Liver (tissue), 9 donors: ENCODE measurements around the gene OSBPL10. TPM values are rescaled to one million over a fixed set of nuclear protein-coding genes. Genes with fewer than 3 reads are reported as not detected.
A peak's percentile ranks its signal among the peaks of the same experiment; 100 is the strongest.

Experiments used
- DNase-seq: peaks from one replicate; pipeline ENCODE4 v3.0.0-alpha.2; 2017; ENCODE audit warnings: low spot score
- H3K27ac ChIP-seq, 2 donors: one replicate each; pipeline ENCODE4 v1.7.0; 2013; ENCODE audit warnings: inconsistent platforms in 2 of 2, low read length in 2 of 2, control low read depth in 1 of 2, low read depth in 1 of 2, mild to moderate bottlenecking in 1 of 2
- H3K27me3 ChIP-seq, 4 donors: one replicate each; pipeline versions ENCODE4 v1.6.1 to v1.7.0; 2013; ENCODE audit warnings: low read length in 3 of 4, inconsistent platforms in 1 of 4, mild to moderate bottlenecking in 1 of 4, moderate library complexity in 1 of 4; ENCODE audit not compliant: control insufficient read depth in 4 of 4, insufficient read depth in 4 of 4
- H3K36me3 ChIP-seq, 4 donors: one replicate each; pipeline versions ENCODE4 v1.6.1 to v1.7.0; 2013; ENCODE audit warnings: low read length in 3 of 4, mild to moderate bottlenecking in 3 of 4, low read depth in 1 of 4, moderate library complexity in 1 of 4; ENCODE audit not compliant: control insufficient read depth in 4 of 4, insufficient read depth in 3 of 4
- H3K4me1 ChIP-seq, 4 donors: one replicate each; pipeline versions ENCODE4 v1.6.1 to v1.7.0; 2013; ENCODE audit warnings: low read length in 3 of 4, mild to moderate bottlenecking in 3 of 4, moderate library complexity in 1 of 4; ENCODE audit not compliant: control insufficient read depth in 4 of 4, insufficient read depth in 4 of 4
- H3K4me3 ChIP-seq, 3 donors: one replicate each; pipeline versions ENCODE4 v1.6.1 to v1.7.0; 2013; ENCODE audit warnings: low read length in 3 of 3, control low read depth in 1 of 3, low read depth in 1 of 3, mild to moderate bottlenecking in 1 of 3
- H3K9ac ChIP-seq, 2 donors: one replicate each; pipeline ENCODE4 v1.7.0; 2013; ENCODE audit warnings: low read length in 2 of 2, mild to moderate bottlenecking in 2 of 2, moderate library complexity in 2 of 2, control low read depth in 1 of 2, low read depth in 1 of 2
- H3K9me3 ChIP-seq, 4 donors: one replicate each; pipeline versions ENCODE4 v1.6.1 to v1.7.0; 2013; ENCODE audit warnings: low read length in 3 of 4; ENCODE audit not compliant: control insufficient read depth in 4 of 4
- CTCF ChIP-seq: fragments of 150-350 bp; IDR thresholded peaks from 2 replicates; pipeline ENCODE4 v1.5.1; 2017; ENCODE audit warnings: improper control_type of control experiment, low read depth, low read length; ENCODE audit not compliant: missing input control
- EGR1 ChIP-seq, 2 donors: IDR thresholded peaks; 2 replicates each; pipeline ENCODE4 v1.6.1; 2016 to 2018; ENCODE audit warnings: antibody characterized with exemption in 2 of 2, low read depth in 2 of 2
- FOXA1 ChIP-seq: IDR thresholded peaks from 2 replicates; pipeline ENCODE4 v1.6.1; 2016; ENCODE audit warnings: antibody characterized with exemption
- FOXA2 ChIP-seq: IDR thresholded peaks from 2 replicates; pipeline ENCODE4 v1.6.1; 2016; ENCODE audit warnings: antibody characterized with exemption
- HNF4A ChIP-seq, 2 donors: conservative IDR thresholded peaks; 2 replicates each; pipeline ENCODE4 v1.6.1; 2016; ENCODE audit warnings: antibody characterized with exemption in 2 of 2, mild to moderate bottlenecking in 2 of 2
- HNF4G ChIP-seq: IDR thresholded peaks from 2 replicates; pipeline ENCODE4 v1.6.1; 2016; ENCODE audit warnings: antibody characterized with exemption
- JUND ChIP-seq, 2 donors: IDR thresholded peaks; 2 replicates each; pipeline ENCODE4 v1.6.1; 2016; ENCODE audit warnings: antibody characterized with exemption in 2 of 2
- NR2F2 ChIP-seq: IDR thresholded peaks from 2 replicates; pipeline ENCODE4 v1.6.1; 2016; ENCODE audit warnings: antibody characterized with exemption
- RAD21 ChIP-seq, 2 donors: IDR thresholded peaks; 2 replicates each; pipeline ENCODE4 v1.6.1; 2016; ENCODE audit warnings: antibody characterized with exemption in 2 of 2, mild to moderate bottlenecking in 2 of 2
- RXRA ChIP-seq, 2 donors: IDR thresholded peaks; 2 replicates each; pipeline ENCODE4 v1.6.1; 2017 to 2018; ENCODE audit warnings: antibody characterized with exemption in 2 of 2, mild to moderate bottlenecking in 1 of 2
- SP1 ChIP-seq: IDR thresholded peaks from 2 replicates; pipeline ENCODE4 v1.6.1; 2018; ENCODE audit warnings: antibody characterized with exemption, mild to moderate bottlenecking
- TAF1 ChIP-seq: conservative IDR thresholded peaks from 2 replicates; pipeline ENCODE4 v1.6.1; 2016; ENCODE audit warnings: antibody characterized with exemption, mild to moderate bottlenecking
- YY1 ChIP-seq: IDR thresholded peaks from 2 replicates; pipeline ENCODE4 v1.6.1; 2016; ENCODE audit warnings: antibody characterized with exemption, mild to moderate bottlenecking
- WGBS: extraction: QIAGEN DNeasy Blood & Tissue Kit; methylation state at CpG from one replicate; pipeline ENCODE4 v1.1.7; 2013; 5-methylcytosine and 5-hydroxymethylcytosine counted together
- polyA plus RNA-seq, 2 donors: library from polyadenylated mRNA; stranded (reverse) in 1 of 2; unstranded in 1 of 2; fragments of 200-250 nt in 1 of 2; fragments of >200 nt in 1 of 2; fragmentation: Nextera tagmentation in 1 of 2; extraction: Ambion mirVana in 1 of 2; gene quantifications; one replicate each; pipeline versions ENCODE4 v1.2.1 to v1.2.3, GENCODE V29; 2013 to 2015
- total RNA-seq, 2 donors: library from RNA; depleted of rRNA; stranded (reverse); fragments of >200 nt; gene quantifications; one replicate each; pipeline ENCODE4 v1.2.3, GENCODE V29; 2014
- TF ChIP-seq, protein P1 (sequence below): IDR thresholded peaks from 2 replicates; pipeline ENCODE4 v1.6.1; 2016; ENCODE audit warnings: antibody characterized with exemption
- TF ChIP-seq, protein P2 (sequence below): IDR thresholded peaks from 2 replicates; pipeline ENCODE4 v1.6.1; 2016; ENCODE audit warnings: antibody characterized with exemption
- TF ChIP-seq, protein P3 (sequence below): IDR thresholded peaks from 2 replicates; pipeline ENCODE4 v1.6.1; 2016; ENCODE audit warnings: antibody characterized with exemption
- TF ChIP-seq, protein P4 (sequence below): IDR thresholded peaks from 2 replicates; pipeline ENCODE4 v1.6.1; 2016; ENCODE audit warnings: antibody characterized with exemption, mild to moderate bottlenecking
- donor health status: healthy.
- donor health status: healthy.
- donor health status: healthy.
- donor health status: healthy.
- donor health status: healthy.

OSBPL10 gene
- total and polyA plus RNA-seq, 4 donors: 0.75 to 4.0 (median 1.7) TPM

- no peak for TF ChIP-seq EGR1 (IDR thresholded peaks at IDR 0.05; ENCODE audit: low read depth in 2 of 2)
Observed at GRCh38 chr3:32021748-32022147, 40.7 kb upstream of the OSBPL10 start (continued).

DNA sequence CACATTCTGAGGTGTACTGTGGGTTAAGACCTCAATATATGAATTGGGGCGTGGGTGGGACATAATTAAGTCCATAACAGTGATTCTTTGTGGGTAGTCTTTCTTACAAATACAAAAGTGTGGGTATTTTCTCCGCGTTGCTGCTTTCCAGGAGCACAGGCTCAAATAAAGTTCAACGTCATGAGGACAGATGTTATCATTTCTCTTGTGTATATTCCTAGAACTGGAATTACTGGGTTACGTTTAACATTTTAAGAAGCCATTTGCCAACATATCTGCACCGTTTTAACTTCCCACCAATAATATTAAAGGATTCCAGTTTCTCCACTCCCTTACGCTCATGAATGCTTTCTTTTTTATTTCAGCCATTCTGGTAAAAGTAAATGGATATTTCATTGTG lies 40.1 kb upstream of the OSBPL10 start:
- Histone ChIP-seq H3K36me3 (no peaks in the 10 kb centered on the region), H3K9me3 (no peaks in the 10 kb centered on the region), H3K4me3 (no peak overlapping the region), H3K27me3 (peaks cover 0 to 14% (median 0%) of the 10 kb centered on the region in 4 donors), H3K27ac (no peak overlapping the region), H3K9ac (no peak overlapping the region), H3K4me1 (no peaks in the 10 kb centered on the region)
- no peak for TF ChIP-seq HNF4A (conservative IDR thresholded peaks at IDR 0.05)
- TF ChIP-seq, protein P1, sequence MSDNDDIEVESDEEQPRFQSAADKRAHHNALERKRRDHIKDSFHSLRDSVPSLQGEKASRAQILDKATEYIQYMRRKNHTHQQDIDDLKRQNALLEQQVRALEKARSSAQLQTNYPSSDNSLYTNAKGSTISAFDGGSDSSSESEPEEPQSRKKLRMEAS: no peak
- TF ChIP-seq FOXA1: no peak
- TF ChIP-seq TAF1: no peak
- no peak for TF ChIP-seq NR2F2
- no peak for TF ChIP-seq RXRA (IDR thresholded peaks at IDR 0.05)
- TF ChIP-seq, protein P2, sequence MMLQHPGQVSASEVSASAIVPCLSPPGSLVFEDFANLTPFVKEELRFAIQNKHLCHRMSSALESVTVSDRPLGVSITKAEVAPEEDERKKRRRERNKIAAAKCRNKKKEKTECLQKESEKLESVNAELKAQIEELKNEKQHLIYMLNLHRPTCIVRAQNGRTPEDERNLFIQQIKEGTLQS: no peak
- TF ChIP-seq RAD21 (IDR thresholded peaks at IDR 0.05): no peak
- no peak for TF ChIP-seq FOXA2
- no peak for TF ChIP-seq SP1
- no peak for TF ChIP-seq YY1
- no peak for TF ChIP-seq EGR1 (IDR thresholded peaks at IDR 0.05; ENCODE audit: low read depth in 2 of 2)
- TF ChIP-seq CTCF: no peak
- no peak for TF ChIP-seq JUND (IDR thresholded peaks at IDR 0.05)
- 78% methylated on average over 7 of the region's 7 CpGs for WGBS
- no peak for DNase-seq

DNA sequence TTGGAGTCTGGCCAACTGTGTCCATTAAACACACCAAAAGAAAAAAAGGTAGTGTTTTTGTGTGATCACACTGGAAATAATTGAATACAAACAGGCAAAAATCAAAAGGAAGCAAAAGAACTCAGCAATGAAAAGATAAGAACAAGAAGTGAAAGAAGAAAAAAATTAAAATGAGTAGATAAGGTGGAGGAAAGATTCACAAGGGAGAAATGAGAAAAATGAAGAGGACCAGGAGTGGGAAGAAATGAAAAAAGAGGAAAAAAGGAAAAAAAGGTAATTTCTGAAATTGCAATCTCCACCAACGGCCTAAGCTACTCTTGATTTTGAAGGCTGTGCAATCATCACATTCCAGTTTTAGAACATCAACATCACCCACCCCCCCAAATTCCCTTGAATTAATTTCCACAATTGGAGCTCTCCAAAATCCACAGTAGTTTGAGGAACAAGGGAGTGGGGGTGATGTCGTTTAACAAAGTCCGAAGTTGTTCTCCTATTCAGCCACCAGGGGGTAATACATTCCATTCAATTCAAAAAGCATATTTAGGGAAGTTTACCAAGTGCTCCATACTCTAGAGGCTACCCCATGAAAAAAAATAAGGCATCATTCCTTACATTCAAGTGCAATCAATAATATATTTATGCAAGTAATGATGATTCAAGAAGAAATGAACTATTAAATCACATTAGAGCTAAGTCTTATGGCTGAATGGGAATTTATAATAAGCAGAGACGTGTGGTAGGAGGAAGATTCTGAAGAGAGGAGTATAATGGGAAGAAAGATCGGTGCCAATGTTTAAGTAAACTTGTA lies 37.9 kb upstream of the OSBPL10 start:
- H3K9me3 ChIP-seq: no peaks in the 10 kb centered on the region
- no peak overlapping the region for H3K4me3 ChIP-seq
- DNase-seq: no peak
- no peaks in the 10 kb centered on the region for H3K4me1 ChIP-seq
- H3K27me3 ChIP-seq: peaks cover 0 to 14% (median 0%) of the 10 kb centered on the region in 4 donors
- no peaks in the 10 kb centered on the region for H3K36me3 ChIP-seq
- H3K27ac ChIP-seq: no peak overlapping the region
- 41% methylated on average over 5 of the region's 5 CpGs for WGBS
- H3K9ac ChIP-seq: no peak overlapping the region
- TF ChIP-seq, protein P2: peak; percentile 13
- TF ChIP-seq CTCF (peak; percentile 74), SP1 (no peak), FOXA2 (no peak), HNF4G (no peak), FOXA1 (peak; percentile 7), RAD21 (IDR thresholded peaks at IDR 0.05) (peak; percentile 89 to 92), TAF1 (no peak), RXRA (IDR thresholded peaks at IDR 0.05) (no peak), YY1 (no peak), JUND (IDR thresholded peaks at IDR 0.05) (no peak), NR2F2 (no peak), HNF4A (conservative IDR thresholded peaks at IDR 0.05) (no peak), EGR1 (IDR thresholded peaks at IDR 0.05; ENCODE audit: low read depth in 2 of 2) (no peak)
- TF ChIP-seq, protein P1: no peak
- TF ChIP-seq, protein P3, sequence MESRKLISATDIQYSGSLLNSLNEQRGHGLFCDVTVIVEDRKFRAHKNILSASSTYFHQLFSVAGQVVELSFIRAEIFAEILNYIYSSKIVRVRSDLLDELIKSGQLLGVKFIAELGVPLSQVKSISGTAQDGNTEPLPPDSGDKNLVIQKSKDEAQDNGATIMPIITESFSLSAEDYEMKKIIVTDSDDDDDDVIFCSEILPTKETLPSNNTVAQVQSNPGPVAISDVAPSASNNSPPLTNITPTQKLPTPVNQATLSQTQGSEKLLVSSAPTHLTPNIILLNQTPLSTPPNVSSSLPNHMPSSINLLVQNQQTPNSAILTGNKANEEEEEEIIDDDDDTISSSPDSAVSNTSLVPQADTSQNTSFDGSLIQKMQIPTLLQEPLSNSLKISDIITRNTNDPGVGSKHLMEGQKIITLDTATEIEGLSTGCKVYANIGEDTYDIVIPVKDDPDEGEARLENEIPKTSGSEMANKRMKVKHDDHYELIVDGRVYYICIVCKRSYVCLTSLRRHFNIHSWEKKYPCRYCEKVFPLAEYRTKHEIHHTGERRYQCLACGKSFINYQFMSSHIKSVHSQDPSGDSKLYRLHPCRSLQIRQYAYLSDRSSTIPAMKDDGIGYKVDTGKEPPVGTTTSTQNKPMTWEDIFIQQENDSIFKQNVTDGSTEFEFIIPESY: no peak
- TF ChIP-seq, protein P4, sequence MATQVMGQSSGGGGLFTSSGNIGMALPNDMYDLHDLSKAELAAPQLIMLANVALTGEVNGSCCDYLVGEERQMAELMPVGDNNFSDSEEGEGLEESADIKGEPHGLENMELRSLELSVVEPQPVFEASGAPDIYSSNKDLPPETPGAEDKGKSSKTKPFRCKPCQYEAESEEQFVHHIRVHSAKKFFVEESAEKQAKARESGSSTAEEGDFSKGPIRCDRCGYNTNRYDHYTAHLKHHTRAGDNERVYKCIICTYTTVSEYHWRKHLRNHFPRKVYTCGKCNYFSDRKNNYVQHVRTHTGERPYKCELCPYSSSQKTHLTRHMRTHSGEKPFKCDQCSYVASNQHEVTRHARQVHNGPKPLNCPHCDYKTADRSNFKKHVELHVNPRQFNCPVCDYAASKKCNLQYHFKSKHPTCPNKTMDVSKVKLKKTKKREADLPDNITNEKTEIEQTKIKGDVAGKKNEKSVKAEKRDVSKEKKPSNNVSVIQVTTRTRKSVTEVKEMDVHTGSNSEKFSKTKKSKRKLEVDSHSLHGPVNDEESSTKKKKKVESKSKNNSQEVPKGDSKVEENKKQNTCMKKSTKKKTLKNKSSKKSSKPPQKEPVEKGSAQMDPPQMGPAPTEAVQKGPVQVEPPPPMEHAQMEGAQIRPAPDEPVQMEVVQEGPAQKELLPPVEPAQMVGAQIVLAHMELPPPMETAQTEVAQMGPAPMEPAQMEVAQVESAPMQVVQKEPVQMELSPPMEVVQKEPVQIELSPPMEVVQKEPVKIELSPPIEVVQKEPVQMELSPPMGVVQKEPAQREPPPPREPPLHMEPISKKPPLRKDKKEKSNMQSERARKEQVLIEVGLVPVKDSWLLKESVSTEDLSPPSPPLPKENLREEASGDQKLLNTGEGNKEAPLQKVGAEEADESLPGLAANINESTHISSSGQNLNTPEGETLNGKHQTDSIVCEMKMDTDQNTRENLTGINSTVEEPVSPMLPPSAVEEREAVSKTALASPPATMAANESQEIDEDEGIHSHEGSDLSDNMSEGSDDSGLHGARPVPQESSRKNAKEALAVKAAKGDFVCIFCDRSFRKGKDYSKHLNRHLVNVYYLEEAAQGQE: peak; percentile 54
